ENCODE results near the gene CDKN2B-AS1. TPM values are rescaled to one million over a fixed set of nuclear protein-coding genes. Genes with fewer than 3 reads are reported as not detected.
"Not testable (repeated sequence)": the region's sequence is repeated elsewhere in the genome, so short reads cannot be mapped to it uniquely, and the experiment has no call there.

Gene CDKN2B-AS1
- polyA plus RNA-seq, 1 donor, result 0.26 TPM

DNA sequence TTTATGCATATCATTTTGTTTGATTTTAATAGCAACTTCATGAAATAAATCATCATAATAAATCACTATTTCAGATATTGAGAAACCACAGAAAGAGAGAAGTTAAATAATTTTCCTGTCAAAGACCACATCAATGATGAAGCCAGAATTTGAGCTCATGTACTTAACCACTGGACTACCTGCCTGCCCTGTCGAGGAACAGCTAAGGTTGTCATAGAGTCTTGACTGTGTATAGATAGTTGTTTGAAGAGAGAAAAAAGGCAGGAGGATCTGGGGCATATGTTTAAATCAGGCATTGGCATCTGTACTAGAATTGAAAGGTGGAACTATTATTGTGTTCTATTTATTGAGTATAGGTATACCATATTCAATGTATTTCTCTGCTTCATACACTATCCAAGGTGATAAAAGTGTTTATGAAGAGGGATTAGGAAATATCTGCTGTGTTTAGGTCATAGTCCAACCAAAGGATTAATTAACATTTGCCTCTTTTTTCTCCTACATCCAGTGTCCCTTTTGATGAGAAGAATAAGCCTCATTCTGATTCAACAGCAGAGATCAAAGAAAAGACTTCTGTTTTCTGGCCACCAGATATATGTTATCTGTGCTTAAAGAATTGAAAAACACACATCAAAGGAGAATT is 51.8 kb downstream of the CDKN2B-AS1 start:
- DNase-seq, result no peak

DNA sequence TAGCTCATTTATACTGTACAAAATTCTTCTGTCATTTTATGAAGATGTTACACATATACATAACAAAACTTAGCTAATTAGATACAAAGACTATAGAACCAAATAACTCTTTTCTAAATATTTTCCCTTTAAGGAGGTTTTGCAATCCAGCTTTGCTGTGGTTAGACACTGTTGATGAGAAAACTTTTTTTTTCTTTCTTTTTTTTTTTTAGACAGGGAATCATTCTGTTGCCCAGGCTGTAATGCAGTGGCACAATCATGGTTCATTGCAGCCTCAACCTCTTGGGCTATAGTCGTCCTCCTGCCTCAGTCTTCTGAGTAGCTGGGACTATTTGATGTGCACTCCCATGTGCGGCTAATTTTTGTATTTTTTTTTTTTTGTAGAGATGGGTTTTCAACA is 53.0 kb downstream of the CDKN2B-AS1 start:
- DNase-seq, result no peak

DNA sequence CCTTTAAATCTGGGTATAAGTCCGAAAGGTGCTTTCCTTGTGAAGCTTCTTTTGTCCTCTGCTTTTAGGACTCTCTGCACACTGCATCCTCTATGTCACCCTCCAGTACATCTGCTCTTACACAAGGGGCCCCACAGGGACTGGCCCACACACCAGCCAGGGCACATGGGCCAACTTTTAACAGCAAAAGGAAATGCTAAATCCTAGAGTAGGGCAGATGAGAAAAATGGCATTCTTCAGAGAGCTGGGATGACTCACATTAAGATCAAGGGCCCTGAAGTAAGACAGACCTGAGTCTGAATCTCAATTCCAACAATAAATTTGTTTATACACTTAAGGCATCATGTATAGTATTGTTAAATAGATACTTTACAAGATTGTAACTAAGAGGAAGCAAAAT is 54.8 kb downstream of the CDKN2B-AS1 start:
- no peak for DNase-seq

DNA sequence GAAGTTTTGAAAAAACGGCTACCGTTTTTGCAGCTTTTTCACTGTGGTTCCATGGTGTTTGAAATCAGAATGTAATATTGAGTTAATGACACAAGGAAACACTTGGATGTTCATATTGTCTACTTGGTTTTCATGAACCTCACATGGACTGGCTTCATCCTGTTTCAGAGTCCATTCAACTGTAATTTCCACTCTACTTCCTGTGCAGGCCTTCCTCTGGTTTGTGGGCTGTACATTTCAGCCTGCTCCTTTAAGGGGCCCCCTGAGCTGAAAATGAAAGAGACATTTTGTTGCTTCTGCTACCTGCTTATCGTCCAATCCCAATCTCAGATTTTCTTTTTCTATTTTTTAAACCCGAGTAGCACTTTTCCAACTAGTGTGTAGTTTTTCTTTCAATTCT is 56.3 kb downstream of the CDKN2B-AS1 start:
- no peak for DNase-seq

DNA sequence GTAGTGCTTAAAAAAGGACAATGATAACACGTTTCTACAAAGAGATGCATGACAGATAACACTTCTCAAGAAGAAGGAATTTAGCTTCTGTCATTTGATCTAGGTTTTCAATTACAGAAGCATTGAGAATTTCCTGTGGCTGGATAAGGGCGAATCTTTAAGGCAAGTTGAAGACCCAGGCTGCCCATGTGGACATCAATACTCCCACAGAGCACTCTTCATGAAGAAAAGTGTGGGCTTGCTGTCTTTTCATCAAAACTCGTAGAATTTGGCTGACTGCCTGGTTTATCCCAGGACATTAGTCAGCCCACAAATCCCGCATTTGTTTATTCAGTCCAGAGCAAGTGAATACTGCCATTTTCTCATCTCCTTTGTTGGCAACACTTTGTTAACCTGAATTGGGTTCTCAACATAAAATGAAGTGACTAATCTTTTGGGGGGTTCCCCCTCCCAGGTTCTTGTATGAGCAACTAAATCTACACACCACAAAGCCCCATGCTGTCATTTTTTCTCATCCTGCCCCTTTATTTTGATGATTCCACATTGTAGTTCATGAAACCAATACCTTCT is 57.9 kb downstream of the CDKN2B-AS1 start:
- DNase-seq, result no peak

DNA sequence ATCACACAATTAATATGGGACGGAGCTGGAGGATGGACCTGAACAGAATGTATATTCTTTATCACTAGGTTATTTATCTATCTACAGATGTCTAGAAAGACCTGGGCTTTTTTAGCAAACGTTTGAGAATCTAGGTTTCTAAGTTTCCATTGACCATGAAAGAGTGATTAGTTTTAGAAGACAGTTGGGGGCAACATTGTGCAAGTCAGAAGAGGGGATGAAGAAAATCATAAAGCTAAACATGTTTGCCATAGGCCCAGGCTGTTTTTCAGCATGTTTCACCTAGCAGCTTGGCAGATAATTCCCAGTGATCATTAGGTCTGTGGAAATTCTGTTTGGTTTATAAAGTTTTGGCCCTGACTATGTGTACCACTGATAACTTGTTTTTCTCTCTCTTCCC is 58.6 kb downstream of the CDKN2B-AS1 start:
- DNase-seq, result no peak

DNA sequence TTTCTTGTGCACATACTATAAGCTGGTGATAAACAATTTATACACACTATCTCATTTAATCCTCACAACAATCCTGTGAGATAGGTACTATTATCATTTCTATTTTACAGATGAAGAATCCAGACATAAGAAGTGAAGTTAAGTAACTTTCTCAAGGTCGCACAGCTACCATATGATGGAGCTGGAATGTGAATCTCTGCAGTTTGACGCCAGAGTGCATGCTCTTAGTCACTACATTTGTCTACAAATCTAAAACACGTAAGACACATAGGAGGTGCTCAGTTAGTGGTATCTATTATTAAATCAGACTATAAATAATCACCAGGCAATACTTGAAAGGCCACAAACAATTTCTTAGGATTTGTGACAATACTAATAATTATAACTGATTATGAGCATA is 59.5 kb downstream of the CDKN2B-AS1 start:
- DNase-seq, result no peak

DNA sequence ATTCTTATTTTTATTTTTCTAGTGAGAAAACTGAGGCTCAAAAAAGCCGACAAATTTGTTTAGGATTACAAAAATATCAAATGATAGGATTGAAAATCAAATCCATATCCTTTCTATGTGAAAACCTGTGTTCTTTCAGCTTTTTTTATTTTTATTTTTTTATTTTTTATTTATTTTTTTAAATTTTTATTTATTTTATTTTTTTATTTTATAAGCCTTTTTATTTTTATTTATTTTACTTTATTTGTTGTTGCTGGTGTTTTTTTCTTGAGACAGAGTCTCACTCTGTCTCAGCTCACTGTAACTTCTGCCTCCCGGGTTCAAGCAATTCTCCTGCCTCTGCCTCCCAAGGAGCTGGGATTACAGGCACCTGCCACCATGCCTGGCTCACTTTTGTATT is 59.9 kb downstream of the CDKN2B-AS1 start:
- no peak for DNase-seq

DNA sequence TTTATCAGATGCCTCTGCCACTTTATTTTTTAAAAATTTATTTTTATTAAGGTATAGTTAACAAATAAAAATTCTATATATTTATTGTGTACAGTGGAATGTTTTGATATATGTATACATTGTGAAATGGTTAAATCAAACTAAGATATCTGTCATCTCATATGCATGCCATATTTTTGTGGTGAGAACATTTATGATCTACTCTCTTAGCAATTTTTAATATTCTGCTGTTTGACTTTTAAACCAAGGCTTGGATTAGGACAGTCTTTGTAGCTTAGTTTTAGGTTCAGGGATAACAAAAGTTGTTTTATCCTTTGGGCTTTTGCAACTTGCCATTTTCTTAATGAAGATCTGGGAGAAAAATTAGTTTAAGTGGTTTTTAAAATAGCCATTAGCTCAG is 60.5 kb downstream of the CDKN2B-AS1 start:
- DNase-seq, result no peak

DNA sequence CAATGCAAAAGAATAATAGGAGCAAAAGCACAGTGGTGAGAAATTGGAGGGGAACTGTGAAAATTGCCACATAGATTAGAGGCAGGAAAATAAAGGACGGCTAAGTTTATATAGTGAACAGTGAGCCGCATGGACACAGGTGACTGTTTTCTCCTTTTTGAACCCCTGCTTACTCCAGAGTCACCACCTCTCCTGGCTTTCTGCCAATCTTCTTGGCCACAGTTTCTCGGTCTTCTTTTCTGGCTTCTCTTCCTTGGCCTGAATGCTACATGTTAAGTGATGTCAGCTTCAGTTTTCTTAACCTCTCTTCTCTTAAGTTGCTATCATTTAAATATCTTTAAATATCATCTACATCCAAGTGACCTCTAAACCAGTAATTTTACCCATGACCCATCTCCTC is 61.8 kb downstream of the CDKN2B-AS1 start:
- DNase-seq, result no peak

DNA sequence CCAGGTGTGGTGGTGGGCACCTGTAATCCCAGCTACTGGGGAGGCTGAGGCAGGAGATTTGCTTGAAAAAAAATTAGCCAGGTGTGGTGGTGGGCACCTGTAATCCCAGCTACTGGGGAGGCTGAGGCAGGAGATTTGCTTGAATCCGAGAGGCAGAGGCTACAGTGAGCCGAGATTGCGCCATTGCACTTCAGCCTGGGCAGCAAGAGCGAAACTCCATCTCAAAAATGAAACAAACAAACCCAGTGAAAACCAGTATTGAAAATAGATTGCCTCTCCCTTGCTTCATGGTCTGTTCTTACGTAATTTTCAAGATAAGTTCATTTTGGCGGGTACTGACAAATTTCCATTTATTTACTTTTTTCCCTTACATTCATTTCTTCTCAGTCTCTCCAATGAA is 63.4 kb downstream of the CDKN2B-AS1 start:
- DNase-seq, result not testable (repeated sequence)

DNA sequence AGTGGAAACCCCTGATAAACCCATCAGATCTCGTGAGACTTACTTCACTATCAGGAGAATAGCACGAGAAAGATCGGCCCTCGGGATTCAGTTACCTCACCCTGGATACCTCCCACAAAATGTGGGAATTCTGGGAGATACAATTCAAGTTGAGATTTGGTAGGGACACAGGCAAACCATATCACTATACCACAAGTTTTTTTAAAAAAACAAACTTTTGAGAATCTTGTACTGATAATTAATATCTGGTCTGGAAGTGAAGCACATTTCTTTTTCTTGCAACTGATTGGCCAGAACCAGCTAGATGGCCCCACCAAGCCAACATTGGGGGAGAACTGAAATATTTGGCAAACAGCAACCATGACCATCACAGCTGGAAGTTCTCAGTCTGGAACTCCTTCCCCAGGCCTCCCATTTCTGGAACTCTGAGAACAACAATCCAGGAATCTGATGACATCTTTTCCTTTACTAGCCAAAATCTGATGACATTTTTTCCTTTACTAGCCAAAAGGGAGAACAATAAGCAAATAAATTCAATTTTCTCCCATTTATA is 66.3 kb downstream of the CDKN2B-AS1 start:
- peak; percentile 11 for DNase-seq

DNA sequence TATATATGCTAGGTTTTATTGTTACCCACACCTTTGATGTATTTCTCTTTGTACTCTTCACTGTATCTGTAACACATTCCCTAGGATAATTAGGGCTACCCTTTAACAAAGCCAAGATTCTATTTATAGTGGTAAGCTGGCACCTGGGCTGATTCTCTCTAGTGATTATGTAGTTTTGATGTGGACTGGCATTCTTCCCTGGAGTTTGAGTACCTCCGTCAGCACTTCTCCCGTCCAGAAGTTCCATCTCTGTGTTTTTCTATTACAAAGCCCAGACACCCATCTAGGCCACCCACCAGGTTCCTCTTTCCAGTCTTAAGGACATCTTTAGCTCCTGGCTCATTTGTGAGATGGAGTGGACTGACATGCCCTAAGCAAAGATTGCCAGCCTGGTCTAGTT is 70.4 kb downstream of the CDKN2B-AS1 start:
- DNase-seq, result no peak

DNA sequence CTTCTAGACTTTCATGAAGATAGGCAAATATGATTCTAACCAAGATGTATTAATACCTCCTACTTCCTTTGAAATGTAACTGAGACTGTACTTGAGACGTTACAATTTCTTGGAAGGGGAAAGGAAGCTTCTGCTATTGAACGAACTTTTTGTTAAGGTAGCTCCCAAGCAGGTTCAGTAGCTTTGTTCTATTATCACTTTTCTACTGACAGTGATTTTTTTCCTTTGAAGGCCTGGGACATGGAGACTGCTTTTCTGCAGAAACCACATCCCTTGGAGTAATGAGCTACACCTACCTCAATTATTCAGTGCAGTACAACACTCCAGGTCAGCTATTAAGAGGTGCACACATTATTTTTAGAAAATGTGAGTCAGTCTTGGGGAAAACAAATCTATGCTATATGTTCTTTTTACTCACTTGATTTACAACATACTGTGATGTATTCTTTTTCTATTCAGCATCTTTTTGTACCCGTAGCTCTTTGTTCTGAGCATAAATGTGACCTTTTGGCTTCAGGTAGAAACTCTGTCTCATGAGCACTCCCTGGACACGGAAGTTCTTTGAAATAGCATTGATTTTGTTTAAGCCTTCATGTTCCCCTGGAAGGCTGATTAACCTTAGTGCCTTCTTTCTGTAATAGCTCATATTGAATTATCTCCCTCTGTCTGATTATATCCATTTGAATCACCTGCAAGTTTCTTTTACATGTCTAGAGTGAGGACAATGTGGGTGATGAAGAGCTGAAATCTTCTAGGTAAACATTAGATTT is 71.0 kb downstream of the CDKN2B-AS1 start:
- no peak for DNase-seq

DNA sequence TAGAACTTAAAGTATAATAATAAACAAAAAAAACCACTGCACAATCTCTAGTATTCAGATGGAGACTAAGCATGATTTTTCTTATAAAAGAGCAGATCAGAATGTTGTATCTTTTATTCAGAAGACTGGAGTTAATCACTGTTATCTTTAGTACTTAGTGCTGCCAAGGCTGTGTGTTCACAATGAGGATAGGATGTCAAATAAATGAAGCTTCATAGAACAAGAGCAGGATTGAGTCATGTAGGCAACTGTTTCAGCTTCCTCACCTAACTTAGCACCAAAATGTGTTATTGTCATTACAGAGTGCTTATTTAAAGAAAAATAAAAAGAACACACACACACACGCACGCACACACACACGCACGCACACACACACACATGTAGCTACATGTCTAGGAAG is 72.6 kb downstream of the CDKN2B-AS1 start:
- DNase-seq, result no peak

DNA sequence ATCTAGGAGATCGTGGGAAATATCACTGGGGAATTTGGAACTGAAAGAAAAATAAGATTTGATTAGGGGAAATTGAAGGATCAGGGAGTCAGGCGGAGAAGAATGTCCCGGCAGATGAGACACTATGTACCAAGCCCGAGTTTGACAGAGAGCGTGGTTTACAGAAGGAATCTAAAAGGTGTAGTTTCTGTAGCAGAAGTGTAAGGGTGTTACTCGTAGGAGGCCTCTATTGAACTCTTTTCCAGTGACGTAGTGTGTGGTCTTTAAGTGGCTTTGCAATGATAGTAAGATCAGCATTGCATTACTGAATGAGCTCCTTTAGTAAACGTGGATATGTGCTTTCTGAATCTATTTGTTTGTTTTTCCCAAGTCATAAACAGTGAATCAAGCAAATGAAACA is 73.8 kb downstream of the CDKN2B-AS1 start:
- no peak for DNase-seq

DNA sequence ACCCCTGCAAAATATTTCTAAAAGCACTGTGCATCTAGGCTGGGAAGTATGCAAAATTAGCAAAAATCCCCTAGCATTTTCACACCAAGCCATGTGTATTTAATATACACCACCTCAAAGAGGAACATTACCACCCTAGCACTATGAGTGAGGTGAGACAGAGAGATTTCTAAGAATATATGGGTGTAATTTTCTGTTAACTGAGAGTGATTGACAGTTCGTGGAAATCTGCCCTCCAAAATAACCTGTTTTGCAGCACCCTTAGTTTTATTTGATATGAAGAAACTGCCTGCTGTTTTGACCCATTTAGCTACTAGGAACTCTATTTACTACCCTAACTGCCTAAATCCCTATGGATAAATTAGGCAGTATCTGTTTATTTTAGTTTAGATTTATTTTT is 78.8 kb downstream of the CDKN2B-AS1 start:
- DNase-seq, result no peak

DNA sequence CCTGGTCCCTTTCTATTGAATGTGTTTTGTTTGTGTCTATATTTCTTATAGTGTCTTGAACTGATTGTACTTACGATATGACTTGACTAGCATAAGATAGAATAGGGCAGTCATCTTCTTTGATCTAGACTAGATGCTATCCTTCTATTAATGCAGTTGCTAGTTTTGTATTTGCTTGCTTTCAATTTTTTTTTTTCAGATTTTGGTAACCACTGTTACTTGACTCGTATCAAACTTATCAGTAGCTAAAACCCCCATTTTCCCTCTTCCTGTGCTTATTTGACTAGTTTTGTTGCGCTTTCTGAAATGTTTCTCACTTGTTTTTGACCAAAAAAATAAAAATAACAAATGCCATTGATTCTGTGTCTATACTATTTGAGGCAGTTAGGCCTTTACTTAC is 83.5 kb downstream of the CDKN2B-AS1 start:
- no peak for DNase-seq

DNA sequence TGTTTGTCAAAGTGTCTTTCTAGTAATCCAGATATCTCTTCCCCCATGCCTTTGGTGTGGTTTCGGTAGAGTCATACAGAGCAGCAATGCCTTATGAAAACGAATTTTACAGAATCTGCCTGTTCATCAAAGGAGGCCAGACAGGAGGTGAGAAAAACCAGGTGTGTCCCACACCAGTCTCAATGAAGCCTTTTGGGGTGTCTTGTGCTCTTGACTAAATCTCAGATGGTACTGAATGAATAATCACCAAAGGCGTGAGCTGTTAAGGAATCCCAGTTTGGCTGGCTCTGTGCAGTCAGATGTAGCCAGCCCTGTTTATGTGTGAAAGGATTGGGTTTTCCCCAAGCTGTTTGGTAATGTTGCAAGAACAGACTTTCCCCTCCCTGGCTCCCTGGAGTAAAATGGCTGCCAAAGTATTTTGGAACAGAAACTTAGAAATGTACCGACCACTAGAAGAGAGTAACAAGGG is 85.3 kb downstream of the CDKN2B-AS1 start:
- peak; percentile 22 for DNase-seq

DNA sequence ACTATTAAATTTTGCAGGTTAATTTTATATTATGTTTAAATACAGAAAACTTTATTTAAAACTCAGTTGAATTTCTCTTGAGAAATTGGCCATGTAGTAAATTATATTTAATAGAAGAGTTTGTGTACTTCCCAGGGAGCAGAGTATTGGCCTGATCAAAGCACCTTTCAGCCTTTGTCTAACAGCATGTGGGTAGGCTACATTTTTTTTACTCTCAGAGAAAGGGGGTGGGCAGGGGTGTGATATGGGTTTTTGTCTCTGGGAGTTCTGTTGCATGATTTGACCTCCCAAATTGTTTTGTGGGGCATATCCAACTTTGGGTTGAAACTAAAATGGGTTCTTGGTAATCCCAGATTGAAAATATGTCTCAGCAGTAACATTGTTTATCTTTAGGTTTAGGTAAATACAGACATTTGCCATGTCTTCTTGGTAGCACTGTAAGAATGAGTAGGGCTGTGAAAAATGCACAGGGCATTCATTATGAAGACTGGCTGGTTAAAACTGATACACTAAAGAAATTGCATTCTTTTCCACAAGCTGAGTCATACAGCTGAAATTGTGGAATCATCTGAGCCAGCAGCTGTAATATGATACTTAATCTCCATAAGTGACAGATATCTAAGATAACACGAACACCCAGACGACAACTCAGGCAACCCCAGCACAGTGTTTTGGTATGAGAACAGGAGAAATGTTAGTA is 89.9 kb downstream of the CDKN2B-AS1 start:
- no peak for DNase-seq

DNA sequence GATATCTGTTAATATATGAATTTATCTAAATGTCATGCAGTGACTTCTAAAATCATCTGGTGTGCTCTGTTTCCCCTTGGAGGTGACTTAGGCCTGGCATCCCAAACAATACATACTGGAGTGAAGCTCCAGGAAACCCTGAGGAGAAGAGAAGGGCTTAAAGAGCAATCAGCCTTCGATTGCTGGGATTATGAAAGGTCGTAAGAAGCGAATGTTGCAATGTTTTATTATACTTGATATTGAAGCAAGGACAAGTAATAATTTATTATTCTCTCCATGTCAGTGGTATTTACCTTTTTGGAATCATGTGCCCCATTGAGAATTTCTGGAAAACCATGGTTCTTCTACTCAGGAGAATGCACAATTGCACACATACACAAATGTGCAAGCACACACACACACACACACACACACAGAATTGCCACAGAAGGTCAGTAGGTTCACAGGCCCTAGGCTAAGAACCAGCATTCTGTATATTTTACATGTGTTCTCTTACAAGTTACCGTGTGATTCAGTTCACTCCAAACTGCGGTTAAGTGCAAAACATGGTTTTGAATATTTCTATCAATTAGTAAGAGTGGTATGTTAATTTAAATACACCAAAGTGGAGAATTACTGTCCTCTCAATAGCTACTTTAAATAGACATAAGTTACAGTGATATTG is 93.6 kb downstream of the CDKN2B-AS1 start:
- no peak for DNase-seq

DNA sequence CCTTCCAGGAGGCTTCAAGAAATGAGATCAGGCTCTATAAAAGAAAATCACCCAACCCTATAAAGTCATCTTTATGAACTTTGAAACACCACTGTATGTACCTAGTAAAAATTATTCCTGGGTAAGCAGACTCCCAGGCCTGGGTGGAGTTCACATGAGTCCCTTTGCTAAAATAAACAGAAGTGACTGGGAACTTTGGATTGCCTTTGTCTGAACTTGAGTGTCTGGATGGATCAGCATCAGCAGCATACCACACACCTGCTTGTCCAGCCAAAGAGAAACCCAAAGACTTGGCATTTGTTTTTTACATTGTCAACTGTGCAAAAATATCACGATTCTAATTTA is 94.1 kb downstream of the CDKN2B-AS1 start:
- no peak for DNase-seq

DNA sequence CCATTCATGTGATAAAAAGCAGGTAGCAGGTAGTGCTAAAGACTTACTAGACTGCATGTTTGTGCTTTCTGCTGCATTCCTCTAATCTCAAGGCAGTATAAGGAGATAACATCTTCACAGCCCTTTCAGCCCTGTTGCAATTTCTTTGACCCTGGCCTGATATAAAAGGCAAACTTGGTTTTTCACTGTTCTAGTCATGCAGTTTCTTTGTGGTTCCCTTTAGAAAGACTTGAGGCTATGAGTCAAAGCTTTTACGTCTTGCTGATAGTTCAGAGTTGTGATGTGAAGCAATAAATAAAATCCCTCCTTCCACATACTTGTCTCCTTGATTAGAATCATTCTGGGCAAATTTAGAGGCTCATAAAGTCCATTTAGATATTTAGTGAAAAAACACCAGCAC is 103.1 kb downstream of the CDKN2B-AS1 start:
- no peak for DNase-seq
